PFSK-1 (cell line): ENCODE results near the gene CYP17A1. TPM values are rescaled to one million over a fixed set of nuclear protein-coding genes. Genes with fewer than 3 reads are reported as not detected.

Experiments used
- FOXP2 ChIP-seq: optimal IDR thresholded peaks from 2 replicates; pipeline ENCODE3; 2011; ENCODE audit warnings: borderline replicate concordance, control low read depth, inconsistent platforms; ENCODE audit not compliant: insufficient read depth; ENCODE audit errors: extremely low read length, extremely low read depth
- POLR2AphosphoS5 ChIP-seq: IDR thresholded peaks from 2 replicates; pipeline ENCODE4 v1.6.1; 2012; ENCODE audit warnings: low read depth, mild to moderate bottlenecking, control low read depth, low read length, moderate library complexity
- REST ChIP-seq, 2 experiments: IDR thresholded peaks; 2 replicates each; pipeline versions ENCODE4 v1.6.1 to v1.8.0; 2011 to 2012; ENCODE audit warnings: low read depth in 2 of 2, low read length in 2 of 2, control low read depth in 1 of 2, inconsistent platforms in 1 of 2, mild to moderate bottlenecking in 1 of 2, moderate library complexity in 1 of 2; ENCODE audit not compliant: insufficient read depth in 1 of 2
- SIN3A ChIP-seq: IDR thresholded peaks from 2 replicates; pipeline ENCODE4 v1.6.1; 2012; ENCODE audit warnings: mild to moderate bottlenecking, low read length, moderate library complexity, borderline replicate concordance; ENCODE audit not compliant: insufficient read depth
- TAF1 ChIP-seq: IDR thresholded peaks from 2 replicates; pipeline ENCODE4 v1.6.1; 2012; ENCODE audit warnings: low read length, control low read depth, borderline replicate concordance; ENCODE audit not compliant: insufficient read depth
- polyA plus RNA-seq: library from polyadenylated mRNA; unstranded; fragments of >200 nt; gene quantifications from one replicate; pipeline ENCODE4 v1.2.1, GENCODE V29; 2012; ENCODE audit warnings: low read depth, missing spikeins; ENCODE audit not compliant: insufficient read length

CYP17A1 gene
- polyA plus RNA-seq, result not detected

- TF ChIP-seq TAF1 (no peak), FOXP2 (no peak), POLR2AphosphoS5 (no peak), REST (IDR thresholded peaks at IDR 0.05; ENCODE audit: insufficient read depth in 1 of 2, low read depth in 2 of 2, low read length in 2 of 2) (no peak), SIN3A (no peak)
Observed at GRCh38 chr10:102837230-102837721, at the start of gene CYP17A1. Gene CYP17A1 (minus strand): TSS chr10:102837413. CDS start chr10:102837361, 52 bp downstream.

GRCh38 chr10:102880256-102880655, 43.0 kb upstream of the CYP17A1 start:
- TF ChIP-seq POLR2AphosphoS5 (no peak), FOXP2 (no peak), REST (IDR thresholded peaks at IDR 0.05; ENCODE audit: insufficient read depth in 1 of 2, low read depth in 2 of 2, low read length in 2 of 2) (no peak), TAF1 (no peak), SIN3A (no peak)

- TF ChIP-seq POLR2AphosphoS5, result no peak
- no peak for TF ChIP-seq TAF1
- TF ChIP-seq FOXP2, result no peak
- no peak for TF ChIP-seq SIN3A
- no peak for TF ChIP-seq REST (IDR thresholded peaks at IDR 0.05; ENCODE audit: insufficient read depth in 1 of 2, low read depth in 2 of 2, low read length in 2 of 2)
Observed at GRCh38 chr10:102878629-102879028, 41.4 kb upstream of the CYP17A1 start.

- TF ChIP-seq FOXP2 (no peak), TAF1 (no peak), POLR2AphosphoS5 (no peak), SIN3A (no peak), REST (IDR thresholded peaks at IDR 0.05; ENCODE audit: insufficient read depth in 1 of 2, low read depth in 2 of 2, low read length in 2 of 2) (no peak)
Observed at GRCh38 chr10:102876747-102877153, 39.5 kb upstream of the CYP17A1 start.

- no peak for TF ChIP-seq POLR2AphosphoS5
- TF ChIP-seq REST (IDR thresholded peaks at IDR 0.05; ENCODE audit: insufficient read depth in 1 of 2, low read depth in 2 of 2, low read length in 2 of 2), result no peak
- no peak for TF ChIP-seq TAF1
- TF ChIP-seq SIN3A, result no peak
- no peak for TF ChIP-seq FOXP2
Observed at GRCh38 chr10:102872163-102872562, 35.0 kb upstream of the CYP17A1 start.
